Breast epithelium (tissue), 4 donors: ENCODE measurements around the gene CEPT1. TPM values are rescaled to one million over a fixed set of nuclear protein-coding genes. Genes with fewer than 3 reads are reported as not detected.

Experiments used
- DNase-seq, 2 donors: peaks; one replicate each; pipeline ENCODE4 v3.0.0-alpha.2; 2019; ENCODE audit warnings: low spot score in 2 of 2
- H3K27ac ChIP-seq, 2 donors: fragments of 200-600 bp; sonication (generic) in 1 of 2; one replicate each; pipeline ENCODE4 v1.5.1; 2016 to 2019; ENCODE audit warnings: mild to moderate bottlenecking in 1 of 2
- H3K27me3 ChIP-seq, 2 donors: fragments of 200-600 bp; sonication (generic) in 1 of 2; one replicate each; pipeline versions ENCODE4 v1.5.1 to v1.6.0; 2017 to 2019; ENCODE audit warnings: control low read depth in 1 of 2, mild to moderate bottlenecking in 1 of 2
- H3K36me3 ChIP-seq: fragments of 200-600 bp; one replicate; pipeline ENCODE4 v1.5.1; 2019
- H3K4me1 ChIP-seq, 2 donors: fragments of 200-600 bp; sonication (generic); one replicate each; pipeline ENCODE4 v1.5.1; 2016 to 2019; ENCODE audit warnings: control low read depth in 1 of 2
- H3K4me3 ChIP-seq, 3 donors: fragments of 200-600 bp; sonication (generic); 1 replicate in 2 of 3; 2 replicates in 1 of 3; pipeline ENCODE4 v1.5.1; 2016 to 2019; ENCODE audit warnings: mild to moderate bottlenecking in 3 of 3, moderate library complexity in 2 of 3
- H3K9me3 ChIP-seq, 2 donors: fragments of 200-600 bp; sonication (generic) in 1 of 2; one replicate each; pipeline ENCODE4 v1.5.1; 2016 to 2019; ENCODE audit warnings: control low read depth in 1 of 2
- CTCF ChIP-seq, 3 donors: fragments of 450-650 bp; IDR thresholded peaks; one replicate each; pipeline ENCODE4 v1.5.1; 2016 to 2017; ENCODE audit warnings: antibody characterized with exemption in 3 of 3, mild to moderate bottlenecking in 3 of 3, moderate library complexity in 3 of 3
- POLR2A ChIP-seq: fragments of 450-650 bp; IDR thresholded peaks from one replicate; pipeline ENCODE4 v1.6.1; 2016; ENCODE audit warnings: antibody characterized with exemption, mild to moderate bottlenecking, moderate library complexity
- POLR2AphosphoS5 ChIP-seq, 3 donors: sonication (generic); formaldehyde crosslinking; IDR thresholded peaks; one replicate each; pipeline ENCODE4 v1.6.1; 2017; ENCODE audit warnings: antibody characterized with exemption in 3 of 3
- intact Hi-C: fragments of 100-400 bp; cut with DNase I; formaldehyde crosslinking; loops from one replicate; pipeline ENCODE4 v1.15.1; 2023; ENCODE audit warnings: low total_unique reads
- total RNA-seq, 3 donors: library from RNA; depleted of rRNA; stranded (reverse); fragments of >200 nt; gene quantifications; one replicate each; pipeline ENCODE4 v1.1.0, GENCODE V29; 2016

The CEPT1 gene
- total RNA-seq, 3 donors from 2014 or later: 49.8 to 67.7 (median 62.5) TPM

GRCh38 chr1:111198836-111199235 is 58.8 kb downstream of the CEPT1 start:
- intact Hi-C loops: no loop called here
- peaks cover 6 to 11% of the 10 kb centered on the region in 2 donors for H3K4me1 ChIP-seq
- no peaks in the 10 kb centered on the region for H3K27me3 ChIP-seq
- peak overlapping the region; percentile 86 to 96 for H3K27ac ChIP-seq
- H3K36me3 ChIP-seq: no peaks in the 10 kb centered on the region
- no peaks in the 10 kb centered on the region for H3K9me3 ChIP-seq
- TF ChIP-seq POLR2AphosphoS5 (IDR thresholded peaks at IDR 0.05) (no peak), POLR2A (no peak), CTCF (IDR thresholded peaks at IDR 0.05) (no peak)
- DNase-seq: no peak
- peak overlapping the region; percentile 27 to 40 (median 36) for H3K4me3 ChIP-seq

GRCh38 chr1:111199329-111199728 is 59.3 kb downstream of the CEPT1 start:
- Histone ChIP-seq H3K36me3 (no peaks in the 10 kb centered on the region), H3K4me1 (peaks cover 6 to 11% of the 10 kb centered on the region in 2 donors), H3K27ac (peak overlapping the region; percentile 86 to 96), H3K27me3 (no peaks in the 10 kb centered on the region), H3K4me3 (peak overlapping the region; percentile 27 to 40 (median 36)), H3K9me3 (no peaks in the 10 kb centered on the region)
- intact Hi-C loops: no loop called here
- no peak for DNase-seq
- TF ChIP-seq POLR2A: no peak
- no peak for TF ChIP-seq CTCF (IDR thresholded peaks at IDR 0.05)
- no peak for TF ChIP-seq POLR2AphosphoS5 (IDR thresholded peaks at IDR 0.05)

GRCh38 chr1:111199881-111200801 is 60.1 kb downstream of the CEPT1 start, which contains the start of gene DENND2D:
DENND2D (minus strand) TSS chr1:111200646; CDS start chr1:111200459, 187 bp downstream.
- H3K27me3 ChIP-seq: no peaks in the 10 kb centered on the region
- TF ChIP-seq CTCF (IDR thresholded peaks at IDR 0.05) (no peak), POLR2A (no peak), POLR2AphosphoS5 (IDR thresholded peaks at IDR 0.05) (no peak)
- peak within 1 kb of the TSS; percentile 27 to 40 (median 36) for H3K4me3 ChIP-seq
- intact Hi-C loops: no loop called here
- H3K9me3 ChIP-seq: no peaks in the 10 kb centered on the region
- peaks cover 6 to 11% of the 10 kb centered on the region in 2 donors for H3K4me1 ChIP-seq
- H3K27ac ChIP-seq: peak within 1 kb of the TSS; percentile 86 to 96
- H3K36me3 ChIP-seq: no peaks in the 10 kb centered on the region
- peak; percentile 72 to 79 for DNase-seq

GRCh38 chr1:111200802-111201161 is 60.8 kb downstream of the CEPT1 start:
- peak overlapping the region; percentile 86 to 96 for H3K27ac ChIP-seq

More at GRCh38 chr1:111200802-111201161, 60.8 kb downstream of the CEPT1 start:
- peak overlapping the region in 1 of 3 donors; percentile 40 for H3K4me3 ChIP-seq
- no peaks in the 10 kb centered on the region for H3K36me3 ChIP-seq
- peaks cover 6 to 11% of the 10 kb centered on the region in 2 donors for H3K4me1 ChIP-seq
- no peak for DNase-seq
- no peaks in the 10 kb centered on the region for H3K27me3 ChIP-seq
- H3K9me3 ChIP-seq: no peaks in the 10 kb centered on the region
- TF ChIP-seq CTCF (IDR thresholded peaks at IDR 0.05): no peak
- TF ChIP-seq POLR2AphosphoS5 (IDR thresholded peaks at IDR 0.05): no peak
- intact Hi-C loops: no loop called here
